HFF-Myc (cell line): Measurements from ENCODE around the gene IP6K1.

Experiments used
- DNase-seq: peaks from one replicate; pipeline ENCODE4 v3.0.0-alpha.2; 2011; ENCODE audit warnings: low read depth; ENCODE audit errors: extremely low read depth
- H3K4me3 ChIP-seq: replicated peaks from 2 replicates; pipeline ENCODE4 v1.5.1; 2011; ENCODE audit warnings: low read depth, mild to moderate bottlenecking, control low read depth, low read length
- TF ChIP-seq, protein P1 (sequence below): IDR thresholded peaks from 2 replicates; pipeline ENCODE4 v1.5.1; 2012; ENCODE audit warnings: mild to moderate bottlenecking, low read depth, low read length, control low read depth; ENCODE audit errors: missing control alignments

The IP6K1 gene

DNA sequence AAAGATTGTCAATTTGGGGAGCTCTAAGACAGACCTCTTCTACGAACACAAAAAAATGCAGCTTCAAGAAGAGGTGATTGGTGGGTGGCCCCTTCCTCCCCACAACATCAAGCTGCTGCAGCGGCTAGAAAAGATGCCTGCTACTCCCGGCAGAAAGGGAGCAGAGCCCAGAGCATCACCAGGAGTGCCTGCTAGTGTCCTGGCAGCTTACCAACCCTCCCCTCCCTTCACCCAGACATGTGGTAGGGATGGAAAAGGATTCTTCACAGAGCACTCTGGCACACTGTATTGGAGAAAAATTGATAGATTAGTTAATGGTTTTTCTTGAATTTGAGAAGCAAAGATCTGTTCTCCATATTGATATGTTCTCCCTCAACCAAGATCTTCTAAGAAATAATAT, 10.8 kb downstream of the IP6K1 start:
- TF ChIP-seq, protein P1, sequence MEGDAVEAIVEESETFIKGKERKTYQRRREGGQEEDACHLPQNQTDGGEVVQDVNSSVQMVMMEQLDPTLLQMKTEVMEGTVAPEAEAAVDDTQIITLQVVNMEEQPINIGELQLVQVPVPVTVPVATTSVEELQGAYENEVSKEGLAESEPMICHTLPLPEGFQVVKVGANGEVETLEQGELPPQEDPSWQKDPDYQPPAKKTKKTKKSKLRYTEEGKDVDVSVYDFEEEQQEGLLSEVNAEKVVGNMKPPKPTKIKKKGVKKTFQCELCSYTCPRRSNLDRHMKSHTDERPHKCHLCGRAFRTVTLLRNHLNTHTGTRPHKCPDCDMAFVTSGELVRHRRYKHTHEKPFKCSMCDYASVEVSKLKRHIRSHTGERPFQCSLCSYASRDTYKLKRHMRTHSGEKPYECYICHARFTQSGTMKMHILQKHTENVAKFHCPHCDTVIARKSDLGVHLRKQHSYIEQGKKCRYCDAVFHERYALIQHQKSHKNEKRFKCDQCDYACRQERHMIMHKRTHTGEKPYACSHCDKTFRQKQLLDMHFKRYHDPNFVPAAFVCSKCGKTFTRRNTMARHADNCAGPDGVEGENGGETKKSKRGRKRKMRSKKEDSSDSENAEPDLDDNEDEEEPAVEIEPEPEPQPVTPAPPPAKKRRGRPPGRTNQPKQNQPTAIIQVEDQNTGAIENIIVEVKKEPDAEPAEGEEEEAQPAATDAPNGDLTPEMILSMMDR: no peak
- no peak for DNase-seq
- no peak overlapping the region for H3K4me3 ChIP-seq

GRCh38 chr3:49772703-49773102, 13.6 kb downstream of the IP6K1 start:
- H3K4me3 ChIP-seq: no peak overlapping the region
- TF ChIP-seq, protein P1: no peak
- no peak for DNase-seq

GRCh38 chr3:49771340-49771938, 14.9 kb downstream of the IP6K1 start:
- TF ChIP-seq, protein P1: no peak
- H3K4me3 ChIP-seq: no peak overlapping the region
- no peak for DNase-seq

GRCh38 chr3:49769926-49770325, 16.4 kb downstream of the IP6K1 start:
- H3K4me3 ChIP-seq: no peak overlapping the region
- DNase-seq: no peak
- TF ChIP-seq, protein P1: no peak

DNA sequence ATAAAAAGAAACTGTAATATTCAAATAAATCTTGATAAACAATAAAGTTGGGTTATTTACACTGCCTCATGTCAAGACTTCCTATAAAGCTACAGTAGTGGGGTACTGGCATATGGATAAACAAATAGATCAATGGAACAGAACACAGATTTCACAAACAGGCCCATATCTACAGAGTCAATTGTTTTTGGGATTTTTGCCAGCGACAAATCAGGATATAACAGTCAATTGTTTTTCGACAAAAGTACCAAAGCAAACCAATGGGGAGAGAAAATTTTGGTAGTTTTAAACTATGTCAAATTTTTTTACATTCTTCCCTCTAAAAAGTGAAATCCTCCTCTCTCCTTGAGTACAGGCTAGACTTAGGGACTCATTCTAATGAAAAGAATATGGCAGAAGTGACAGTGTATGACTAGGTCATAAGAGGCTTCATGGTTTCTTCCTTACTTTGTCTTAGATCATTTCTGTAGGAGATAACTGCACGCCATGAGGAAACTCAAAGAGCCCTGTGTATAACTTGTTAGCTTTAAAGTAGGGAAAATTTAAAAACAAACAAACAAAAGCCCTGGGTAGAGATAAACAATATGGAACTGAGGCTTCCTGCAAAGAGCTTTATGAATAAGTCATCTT, 16.9 kb downstream of the IP6K1 start:
- DNase-seq: no peak
- TF ChIP-seq, protein P1: no peak
- H3K4me3 ChIP-seq: no peak overlapping the region

- H3K4me3 ChIP-seq: no peak overlapping the region
- no peak for DNase-seq
- TF ChIP-seq, protein P1: no peak
Measured at GRCh38 chr3:49763981-49764380, 22.4 kb downstream of the IP6K1 start.
